Stimulated activated CD8-positive, alpha-beta memory T cell treated with anti-CD3 and anti-CD28 coated beads, Interleukin-7, amount 100 ng/mL, for 24 hours (primary cell): ENCODE results near the gene AMH.
"Not testable (repeated sequence)": the region's sequence is repeated elsewhere in the genome, so short reads cannot be mapped to it uniquely, and the experiment has no call there.

Source experiments
- DNase-seq: peaks from one replicate; pipeline ENCODE4 v3.0.0-alpha.2; 2020; ENCODE audit warnings: low read depth

The AMH gene

GRCh38 chr19:2249010-2249866 lies at the start of gene AMH:
TSS of gene AMH (plus strand) at chr19:2249323. CDS start at chr19:2249333, 10 bp downstream.
- no peak for DNase-seq

- DNase-seq: no peak
Observed at GRCh38 chr19:2199861-2200623, 49.1 kb upstream of the AMH start.

- DNase-seq: not testable (repeated sequence)
Observed at GRCh38 chr19:2200624-2201294, 48.4 kb upstream of the AMH start.

GRCh38 chr19:2201473-2202148 lies 47.5 kb upstream of the AMH start:
- DNase-seq: no peak

- DNase-seq: no peak
Observed at GRCh38 chr19:2202366-2202765, 46.8 kb upstream of the AMH start.

- no peak for DNase-seq
Observed at GRCh38 chr19:2207008-2207407, 42.1 kb upstream of the AMH start.

GRCh38 chr19:2207991-2208860 lies 40.9 kb upstream of the AMH start:
- DNase-seq: no peak

- no peak for DNase-seq
Observed at GRCh38 chr19:2208975-2209374, 40.1 kb upstream of the AMH start.

GRCh38 chr19:2209408-2209807 lies 39.7 kb upstream of the AMH start:
- DNase-seq: no peak

GRCh38 chr19:2210206-2210605 lies 38.9 kb upstream of the AMH start:
- no peak for DNase-seq

- no peak for DNase-seq
Observed at GRCh38 chr19:2210987-2211740, 38.0 kb upstream of the AMH start.

GRCh38 chr19:2212861-2213711 lies 36.0 kb upstream of the AMH start:
- DNase-seq: no peak

GRCh38 chr19:2213799-2214198 lies 35.3 kb upstream of the AMH start:
- no peak for DNase-seq

- DNase-seq: no peak
Observed at GRCh38 chr19:2214251-2214650, 34.9 kb upstream of the AMH start.

GRCh38 chr19:2215281-2215751 lies 33.8 kb upstream of the AMH start:
- no peak for DNase-seq

GRCh38 chr19:2216361-2217225 lies 32.5 kb upstream of the AMH start:
- no peak for DNase-seq

GRCh38 chr19:2217591-2217990 lies 31.5 kb upstream of the AMH start:
- no peak for DNase-seq

- DNase-seq: no peak
Observed at GRCh38 chr19:2219726-2220125, 29.4 kb upstream of the AMH start.
